IMR-90 (cell line): ENCODE data around the gene CDK18.

Source experiments
- BHLHE40 ChIP-seq: fragments of 150-350 bp; IDR thresholded peaks from 2 replicates; pipeline ENCODE4 v1.6.1; 2016; ENCODE audit warnings: mild to moderate bottlenecking, low read depth, low read length
- CTCF ChIP-seq: conservative IDR thresholded peaks from 2 replicates; pipeline ENCODE4 v1.5.1; 2012; ENCODE audit warnings: mild to moderate bottlenecking, low read depth, low read length, improper control_type of control experiment
- POLR2A ChIP-seq: IDR thresholded peaks from 2 replicates; pipeline ENCODE4 v1.6.1; 2012; ENCODE audit warnings: mild to moderate bottlenecking, low read depth, low read length
- RFX5 ChIP-seq: IDR thresholded peaks from 2 replicates; pipeline ENCODE4 v1.8.0; 2012; ENCODE audit warnings: low read depth, mild to moderate bottlenecking, low read length, moderate library complexity

GRCh38 chr1:205575294-205575885 lies 70.9 kb downstream of the CDK18 start:
- no peak for TF ChIP-seq CTCF
- TF ChIP-seq BHLHE40 = no peak
- no peak for TF ChIP-seq RFX5
- TF ChIP-seq POLR2A = no peak
